IMR-90 (cell line): ENCODE data around the gene PNKP. TPM values are rescaled to one million over a fixed set of nuclear protein-coding genes. Genes with fewer than 3 reads are reported as not detected.

Source experiments
- ATAC-seq: fragments of 200-7000 bp; cut with Tn5 transposase; 2 replicates; pipeline ENCODE4 v1.9.1; 2020; ENCODE audit warnings: low read depth, mild to moderate bottlenecking, moderate library complexity
- BruUV-seq: library from RNA; stranded (reverse); fragments of 400-500 nt; replicated peaks from 2 replicates; lab custom pipeline; 2021; lab: Mats Ljungman, UMichigan
- CTCF ChIA-PET: fragments of 300-600 bp; formaldehyde crosslinking; extraction: SDS; loops from one replicate; lab custom pipeline; 2021; ENCODE audit warnings: antibody characterized with exemption; lab: Yijun Ruan, JAX
- POLR2A ChIA-PET: fragments of 300-600 bp; sonication (Branson Sonifier 250); formaldehyde crosslinking; loops from one replicate; lab custom pipeline; 2022; ENCODE audit warnings: antibody characterized with exemption; ENCODE audit not compliant: unreplicated experiment; lab: Charles Lee
- DNase-seq: peaks from one replicate; pipeline ENCODE4 v3.0.0; 2013
- H2AFZ ChIP-seq: replicated peaks from 2 replicates; pipeline ENCODE3; 2013; ENCODE audit warnings: low read length, mild to moderate bottlenecking; ENCODE audit not compliant: poor library complexity
- H2AK5ac ChIP-seq: 2 replicates; pipeline ENCODE4 v1.6.1; 2013; ENCODE audit warnings: low read depth, low read length, inconsistent platforms
- H2AK9ac ChIP-seq: replicated peaks from 2 replicates; pipeline ENCODE3; 2013; ENCODE audit warnings: mild to moderate bottlenecking, low read depth, low read length, moderate library complexity; ENCODE audit not compliant: poor library complexity
- H2BK120ac ChIP-seq: 2 replicates; pipeline ENCODE4 v1.6.1; 2013; ENCODE audit warnings: low read depth, low read length, inconsistent platforms
- H2BK15ac ChIP-seq: 3 replicates; pipeline ENCODE4 v1.6.1; 2013; ENCODE audit warnings: low read depth, low read length, inconsistent platforms
- H2BK20ac ChIP-seq: 2 replicates; pipeline ENCODE4 v1.6.1; 2013; ENCODE audit warnings: low read depth, mild to moderate bottlenecking, inconsistent platforms, low read length, moderate library complexity
- H2BK5ac ChIP-seq: 2 replicates; pipeline ENCODE4 v1.6.1; 2013; ENCODE audit warnings: mild to moderate bottlenecking, low read depth, low read length, inconsistent platforms; ENCODE audit not compliant: poor library complexity, severe bottlenecking
- H3K14ac ChIP-seq: replicated peaks from 2 replicates; pipeline ENCODE4 v1.6.1; 2013; ENCODE audit warnings: low read depth, low read length, inconsistent platforms
- H3K18ac ChIP-seq: 2 replicates; pipeline ENCODE4 v1.6.1; 2013; ENCODE audit warnings: low read depth, low read length, control low read depth
- H3K23ac ChIP-seq: 2 replicates; pipeline ENCODE4 v1.6.1; 2013; ENCODE audit warnings: low read depth, low read length, inconsistent platforms
- H3K27ac ChIP-seq: 2 replicates; pipeline ENCODE4 v1.5.1; 2013; ENCODE audit warnings: mild to moderate bottlenecking, control low read depth, low read length; ENCODE audit not compliant: insufficient read depth
- H3K27me3 ChIP-seq: 2 replicates; pipeline ENCODE4 v1.6.1; 2013; ENCODE audit warnings: low read length; ENCODE audit not compliant: control insufficient read depth, insufficient read depth
- H3K36me3 ChIP-seq: 2 replicates; pipeline ENCODE4 v1.6.1; 2013; ENCODE audit warnings: low read length, mixed read lengths; ENCODE audit not compliant: control insufficient read depth, insufficient read depth
- H3K4ac ChIP-seq: 2 replicates; pipeline ENCODE4 v1.6.1; 2013; ENCODE audit warnings: low read depth, low read length, inconsistent platforms
- H3K4me1 ChIP-seq: 2 replicates; pipeline ENCODE4 v1.6.1; 2013; ENCODE audit warnings: low read length, mixed read lengths; ENCODE audit not compliant: control insufficient read depth, insufficient read depth
- H3K4me2 ChIP-seq: 2 replicates; pipeline ENCODE4 v1.6.1; 2013; ENCODE audit warnings: low read depth, mild to moderate bottlenecking, control low read depth, low read length, moderate library complexity
- H3K4me3 ChIP-seq: 2 replicates; pipeline ENCODE4 v1.5.1; 2013; ENCODE audit warnings: low read depth, mild to moderate bottlenecking, control low read depth, low read length, moderate library complexity; ENCODE audit not compliant: insufficient read depth
- H3K56ac ChIP-seq: 2 replicates; pipeline ENCODE4 v1.6.1; 2013; ENCODE audit warnings: low read length, inconsistent platforms; ENCODE audit not compliant: insufficient read depth; ENCODE audit errors: extremely low read depth
- H3K79me1 ChIP-seq, 2 experiments: 2 replicates each; pipeline ENCODE4 v1.6.1; 2013; ENCODE audit warnings: low read length in 2 of 2, inconsistent platforms in 1 of 2, low read depth in 1 of 2
- H3K9ac ChIP-seq: 2 replicates; pipeline ENCODE4 v1.6.1; 2013; ENCODE audit warnings: low read depth, low read length, control low read depth
- H3K9me1 ChIP-seq: 2 replicates; pipeline ENCODE4 v1.6.1; 2013; ENCODE audit warnings: low read length, inconsistent platforms; ENCODE audit not compliant: insufficient read depth
- H3K9me3 ChIP-seq: 2 replicates; pipeline ENCODE4 v1.6.1; 2013; ENCODE audit warnings: low read length; ENCODE audit not compliant: control insufficient read depth, insufficient read depth
- H4K20me1 ChIP-seq: 2 replicates; pipeline ENCODE4 v1.6.1; 2013; ENCODE audit warnings: low read length, inconsistent platforms; ENCODE audit not compliant: insufficient read depth
- H4K5ac ChIP-seq: 2 replicates; pipeline ENCODE4 v1.6.1; 2013; ENCODE audit warnings: mild to moderate bottlenecking, low read depth, low read length, control low read depth
- H4K8ac ChIP-seq, 2 experiments: 2 replicates each; pipeline ENCODE4 v1.6.1; 2013; ENCODE audit warnings: low read depth in 2 of 2, low read length in 2 of 2, control low read depth in 1 of 2, inconsistent platforms in 1 of 2
- H4K91ac ChIP-seq: 2 replicates; pipeline ENCODE4 v1.6.1; 2013; ENCODE audit warnings: low read depth, low read length, inconsistent platforms; ENCODE audit not compliant: insufficient read depth
- FOS ChIP-seq: fragments of 150-350 bp; IDR thresholded peaks from 2 replicates; pipeline ENCODE4 v1.6.1; 2016; ENCODE audit warnings: low read depth, low read length
- MAZ ChIP-seq: IDR thresholded peaks from 2 replicates; pipeline ENCODE4 v1.6.1; 2012; ENCODE audit warnings: low read depth, mild to moderate bottlenecking, low read length, improper control_type of control experiment, moderate library complexity, borderline replicate concordance
- RCOR1 ChIP-seq: IDR thresholded peaks from 2 replicates; pipeline ENCODE4 v1.6.1; 2012; ENCODE audit warnings: mild to moderate bottlenecking, low read length, improper control_type of control experiment; ENCODE audit not compliant: insufficient replicate concordance
- WGBS, 2 experiments: methylation state at CpG; one replicate each; pipeline versions ENCODE4 v1.1.5 to v1.1.7; 2013; ENCODE audit warnings: missing lambda C conversion rate in 2 of 2; ENCODE audit not compliant: insufficient read length in 1 of 2; ENCODE audit errors: extremely low coverage in 2 of 2; 5-methylcytosine and 5-hydroxymethylcytosine counted together
- dilution Hi-C: fragments of 300-500 bp; cut with HindIII; formaldehyde crosslinking; loops from one replicate; pipeline ENCODE4 v1.14.3; 2018; ENCODE audit warnings: low sequenced_read_pairs; ENCODE audit not compliant: unreplicated experiment
- in situ Hi-C: fragments of 300-500 bp; cut with MboI; formaldehyde crosslinking; loops from 3 replicates; pipeline ENCODE4 v1.14.3; 2019; ENCODE audit warnings: low sequenced_read_pairs, inconsistent platforms, mixed read lengths
- intact Hi-C: fragments of 100-400 bp; cut with micrococcal nuclease; formaldehyde crosslinking; loops from 2 replicates; pipeline ENCODE4 v1.10.0; 2022
- polyA plus RNA-seq, 3 experiments: library from polyadenylated mRNA; depleted of rRNA; stranded (reverse); fragments of >200 nt; gene quantifications; 2 replicates each; pipeline ENCODE4 v1.2.3, GENCODE V29; 2012; ENCODE audit warnings: low replicate concordance in 1 of 3
- total RNA-seq: library from RNA; depleted of rRNA; stranded (reverse); fragments of >200 nt; gene quantifications from 2 replicates; pipeline ENCODE4 v1.2.3, GENCODE V29; 2012
- TF ChIP-seq, protein P1 (sequence below): conservative IDR thresholded peaks from 2 replicates; pipeline ENCODE4 v1.5.1; 2012; ENCODE audit warnings: mild to moderate bottlenecking, low read depth, low read length, improper control_type of control experiment

Gene PNKP
- total and polyA plus RNA-seq, 2 of the 4 experiments (the other 2 are of a cell fraction), result 14.2 to 25.0 TPM

DNA sequence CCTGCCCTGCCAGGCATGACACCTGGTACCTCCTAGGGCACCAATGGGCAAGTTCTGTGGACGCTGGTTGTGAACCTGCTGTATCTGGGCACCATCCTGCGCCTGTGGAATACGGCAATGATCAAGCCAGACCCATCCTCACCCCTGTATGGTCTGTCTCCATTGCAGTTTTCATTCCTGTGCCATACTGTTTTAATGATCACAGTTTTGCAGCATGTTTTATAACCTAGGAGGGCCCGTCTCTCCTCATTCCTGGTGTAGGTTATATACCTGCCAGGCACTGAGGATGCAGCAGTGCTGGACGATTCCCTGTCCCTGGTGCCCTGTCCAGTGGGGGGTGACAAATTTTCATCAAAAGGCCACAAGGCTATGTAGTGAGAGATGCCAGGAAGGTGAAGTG is 15.7 kb upstream of the PNKP start:
- CTCF ChIA-PET, result no interaction called here
- POLR2A ChIA-PET, result no interaction called here
- no peak overlapping the region for H3K14ac ChIP-seq
- H3K18ac ChIP-seq, result no peak overlapping the region
- no peak overlapping the region for H3K23ac ChIP-seq
- H3K4me1 ChIP-seq, result peaks cover 4% of the 10 kb centered on the region
- no peak overlapping the region for H2BK15ac ChIP-seq
- no peak overlapping the region for H3K9ac ChIP-seq
- H3K9me1 ChIP-seq, result peaks cover 6% of the 10 kb centered on the region; the same call in 1 of the 2 replicates
- no peak overlapping the region for H4K91ac ChIP-seq
- H2BK5ac ChIP-seq, result no peak overlapping the region
- H3K9me3 ChIP-seq, result peaks cover 6% of the 10 kb centered on the region; the same call in 1 of the 2 replicates
- no peak overlapping the region for H2BK20ac ChIP-seq
- H3K27me3 ChIP-seq, result no peaks in the 10 kb centered on the region
- no peak overlapping the region for H4K8ac ChIP-seq
- no peak overlapping the region for H2AK9ac ChIP-seq
- no peaks in the 10 kb centered on the region; the same call in 1 of the 2 replicates for H4K20me1 ChIP-seq
- DNase-seq (no peak), ATAC-seq (no peak)
- peaks cover 61% of the 10 kb centered on the region for H3K36me3 ChIP-seq
- no peak overlapping the region for H4K5ac ChIP-seq
- H2AK5ac ChIP-seq, result no peak overlapping the region
- H3K4me2 ChIP-seq, result no peak overlapping the region
- in situ Hi-C loops, result no loop called here
- H3K27ac ChIP-seq, result no peak overlapping the region
- no peak overlapping the region for H2BK120ac ChIP-seq
- peaks cover 12 to 26% of the 10 kb centered on the region in 2 experiments; a peak in 3 of 4 replicates for H3K79me1 ChIP-seq
- H3K4ac ChIP-seq, result no peak overlapping the region
- dilution Hi-C loops, result no loop called here
- H2AFZ ChIP-seq, result no peak overlapping the region
- H3K56ac ChIP-seq, result no peak overlapping the region
- H3K4me3 ChIP-seq, result no peak overlapping the region
- intact Hi-C loops, result no loop called here
- WGBS, 2 experiments, result 90% methylated on average over 4 of the region's 5 CpGs; no CpG with 5 or more reads in 1 of the 2 experiments
- no TSS peak for BruUV-seq
- TF ChIP-seq, protein P1, sequence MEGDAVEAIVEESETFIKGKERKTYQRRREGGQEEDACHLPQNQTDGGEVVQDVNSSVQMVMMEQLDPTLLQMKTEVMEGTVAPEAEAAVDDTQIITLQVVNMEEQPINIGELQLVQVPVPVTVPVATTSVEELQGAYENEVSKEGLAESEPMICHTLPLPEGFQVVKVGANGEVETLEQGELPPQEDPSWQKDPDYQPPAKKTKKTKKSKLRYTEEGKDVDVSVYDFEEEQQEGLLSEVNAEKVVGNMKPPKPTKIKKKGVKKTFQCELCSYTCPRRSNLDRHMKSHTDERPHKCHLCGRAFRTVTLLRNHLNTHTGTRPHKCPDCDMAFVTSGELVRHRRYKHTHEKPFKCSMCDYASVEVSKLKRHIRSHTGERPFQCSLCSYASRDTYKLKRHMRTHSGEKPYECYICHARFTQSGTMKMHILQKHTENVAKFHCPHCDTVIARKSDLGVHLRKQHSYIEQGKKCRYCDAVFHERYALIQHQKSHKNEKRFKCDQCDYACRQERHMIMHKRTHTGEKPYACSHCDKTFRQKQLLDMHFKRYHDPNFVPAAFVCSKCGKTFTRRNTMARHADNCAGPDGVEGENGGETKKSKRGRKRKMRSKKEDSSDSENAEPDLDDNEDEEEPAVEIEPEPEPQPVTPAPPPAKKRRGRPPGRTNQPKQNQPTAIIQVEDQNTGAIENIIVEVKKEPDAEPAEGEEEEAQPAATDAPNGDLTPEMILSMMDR, result no peak
- TF ChIP-seq FOS (no peak), RCOR1 (no peak), MAZ (no peak)
